Heart left ventricle (tissue), 16 donors: ENCODE measurements around the gene PHKG2. TPM values are rescaled to one million over a fixed set of nuclear protein-coding genes. Genes with fewer than 3 reads are reported as not detected.

Source experiments
- ATAC-seq, 4 donors: fragments of 200-7000 bp; cut with Tn5 transposase; one replicate each; pipeline ENCODE4 v1.9.1; 2020 to 2022; ENCODE audit warnings: moderate library complexity in 4 of 4, mild to moderate bottlenecking in 3 of 4, moderate number of reproducible peaks in 1 of 4
- DNase-seq, 5 donors: peaks; one replicate each; pipeline ENCODE4 v3.0.0-alpha.2; 2020
- H3K27ac ChIP-seq, 12 donors: fragments of 200-600 bp; sonication (generic) in 4 of 12; one replicate each; pipeline versions ENCODE4 v1.5.0 to v1.8.0; 2016 to 2022; ENCODE audit warnings: mild to moderate bottlenecking in 2 of 12
- H3K27me3 ChIP-seq, 9 donors: fragments of 200-600 bp; sonication (generic) in 2 of 9; one replicate each; pipeline versions ENCODE4 v1.5.1 to v1.8.0; 2016 to 2022; ENCODE audit warnings: mild to moderate bottlenecking in 3 of 9
- H3K36me3 ChIP-seq, 9 donors: fragments of 200-600 bp; sonication (generic) in 2 of 9; one replicate each; pipeline versions ENCODE4 v1.5.0 to v1.8.0; 2018 to 2022; ENCODE audit warnings: mild to moderate bottlenecking in 2 of 9
- H3K4me1 ChIP-seq, 12 donors: fragments of 200-600 bp; sonication (generic) in 4 of 12; one replicate each; pipeline versions ENCODE4 v1.5.0 to v1.8.0; 2016 to 2022; ENCODE audit warnings: mild to moderate bottlenecking in 3 of 12
- H3K4me3 ChIP-seq, 12 donors: fragments of 200-600 bp; sonication (generic) in 4 of 12; one replicate each; pipeline versions ENCODE4 v1.5.0 to v1.8.0; 2017 to 2022; ENCODE audit warnings: mild to moderate bottlenecking in 9 of 12, moderate library complexity in 4 of 12
- H3K9me3 ChIP-seq, 12 donors: fragments of 200-600 bp; sonication (generic) in 4 of 12; one replicate each; pipeline versions ENCODE4 v1.5.0 to v1.8.0; 2016 to 2022; ENCODE audit warnings: mild to moderate bottlenecking in 1 of 12
- POLR2A ChIP-seq, 2 donors: fragments of 450-650 bp; IDR thresholded peaks; one replicate each; pipeline ENCODE4 v1.6.1; 2017; ENCODE audit warnings: antibody characterized with exemption in 2 of 2, mild to moderate bottlenecking in 2 of 2, moderate library complexity in 2 of 2
- WGBS, 4 donors: extraction: QIAGEN DNeasy Blood & Tissue Kit in 2 of 4; methylation state at CpG; one replicate each; pipeline versions ENCODE4 v1.1.5 to v1.1.7; 2013 to 2018; 5-methylcytosine and 5-hydroxymethylcytosine counted together
- intact Hi-C, 10 donors: fragments of 100-400 bp; cut with DNase I; formaldehyde crosslinking; loops; one replicate each; pipeline versions ENCODE4 v1.11.1 to v1.14.2; 2022
- polyA plus RNA-seq, 2 donors: library from polyadenylated mRNA; stranded (reverse); fragments of 200-250 nt; gene quantifications; one replicate each; pipeline ENCODE4 v1.2.3, GENCODE V29; 2013
- total RNA-seq, 9 donors: library from RNA; depleted of rRNA in 2 of 9; stranded (reverse); fragments of >200 nt in 2 of 9; fragmentation: NEBNext Ultra II Directional in 3 of 9; extraction: Animal tissue kit (Norgen Biotek cat#: 25700) in 3 of 9; gene quantifications; one replicate each; pipeline versions ENCODE4 v1.1.0 to v1.2.4, GENCODE V29; 2016 to 2023
- TF ChIP-seq, protein P1 (sequence below), 12 donors: fragments of 200-600 bp; sonication (generic) in 4 of 12; IDR thresholded peaks; one replicate each; pipeline versions ENCODE4 v1.5.0 to v1.8.0; 2018 to 2022; ENCODE audit warnings: antibody characterized with exemption in 12 of 12, mild to moderate bottlenecking in 5 of 12
- donor health status: ischemic (EF 13 %, LVEDD 7.1; RV severe dilation, severe dysfunction).
- donor health status: healthy with polysubstance abuse.
- donor health status: DM: no; HTN: yes; CAD: no.
- donor health status: DM: no; HTN: no; CAD: no.
- donor health status: ischemic (EF 25% LVEDD 6.9; RV normal size, moderate dysfunction).
- donor health status: ischemic (EF 25% LVEDD 5.7; RV mildly dilated, moderate dysfunction).
- donor health status: healthy.
- donor health status: DM: yes; HTN: yes; CAD: no.
- donor health status: ischemic (EF 35%, LVEDD 5.7; RV mildly dilated, moderate dysfunction).
- donor health status: nonischemic (EF 11% LVEDD 7.7; RV severe dilation, severe dysfunction).
- donor health status: DM: yes; HTN: yes; CAD: no.
- donor health status: PGD.
- donor health status: ischemic (EF 29% LVEDD 5.4; RV normal size, mild dysfunction).
- donor health status: nonischemic (EF 23%, LVEDD 6.1; RV moderate dilation, normal function).

PHKG2 gene
- total and polyA plus RNA-seq, 11 donors, result 13.5 to 37.7 (median 18.3) TPM

DNA sequence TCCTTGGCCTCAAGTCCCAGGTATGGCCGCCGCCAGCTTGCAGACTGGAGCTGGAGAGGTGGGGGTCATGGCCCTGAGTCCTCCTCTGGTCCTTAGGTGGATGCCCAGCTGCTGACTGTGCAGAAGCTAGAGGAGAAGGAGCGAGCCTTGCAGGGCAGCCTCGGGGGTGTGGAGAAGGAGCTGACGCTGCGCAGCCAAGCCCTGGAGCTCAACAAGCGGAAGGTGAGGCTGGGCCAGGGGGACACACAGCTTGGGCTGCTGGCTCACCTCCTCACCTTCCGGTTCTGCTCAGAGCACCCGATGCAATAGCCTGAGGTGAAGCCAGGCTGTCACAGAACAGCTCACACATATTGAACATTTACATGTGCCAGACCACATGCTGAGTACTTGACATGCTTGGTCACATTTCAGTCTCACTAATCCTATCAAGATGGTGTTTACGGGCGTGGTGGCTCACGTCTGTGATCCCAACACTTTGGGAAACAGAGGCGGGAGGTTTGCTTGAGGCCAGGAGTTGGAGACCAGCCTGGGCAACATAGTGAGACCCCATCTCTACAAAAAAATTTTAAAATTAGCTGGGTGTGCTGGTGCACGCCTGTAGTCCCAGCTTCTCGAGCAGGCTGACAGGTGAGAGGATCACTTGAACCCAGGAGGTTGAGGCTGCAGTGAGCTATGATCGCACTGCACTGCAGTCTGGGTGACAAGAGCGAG lies 21.3 kb downstream of the PHKG2 start:
- Histone ChIP-seq H3K4me1 (peaks cover 0 to 36% (median 17%) of the 10 kb centered on the region in 12 donors), H3K36me3 (peaks cover 6 to 100% (median 97%) of the 10 kb centered on the region in 9 donors), H3K27me3 (no peaks in the 10 kb centered on the region), H3K9me3 (no peaks in the 10 kb centered on the region), H3K4me3 (no peak overlapping the region), H3K27ac (no peak overlapping the region)
- DNase-seq (peak in 2 of 5 donors; percentile 11 to 15), ATAC-seq (no peak)
- 91 to 95% (median 94%) methylated on average over 9 to 17 of the region's 17 CpGs for whole genome bisulfite sequencing, 4 donors
- no peak for TF ChIP-seq POLR2A (IDR thresholded peaks at IDR 0.05)
- TF ChIP-seq, protein P1, sequence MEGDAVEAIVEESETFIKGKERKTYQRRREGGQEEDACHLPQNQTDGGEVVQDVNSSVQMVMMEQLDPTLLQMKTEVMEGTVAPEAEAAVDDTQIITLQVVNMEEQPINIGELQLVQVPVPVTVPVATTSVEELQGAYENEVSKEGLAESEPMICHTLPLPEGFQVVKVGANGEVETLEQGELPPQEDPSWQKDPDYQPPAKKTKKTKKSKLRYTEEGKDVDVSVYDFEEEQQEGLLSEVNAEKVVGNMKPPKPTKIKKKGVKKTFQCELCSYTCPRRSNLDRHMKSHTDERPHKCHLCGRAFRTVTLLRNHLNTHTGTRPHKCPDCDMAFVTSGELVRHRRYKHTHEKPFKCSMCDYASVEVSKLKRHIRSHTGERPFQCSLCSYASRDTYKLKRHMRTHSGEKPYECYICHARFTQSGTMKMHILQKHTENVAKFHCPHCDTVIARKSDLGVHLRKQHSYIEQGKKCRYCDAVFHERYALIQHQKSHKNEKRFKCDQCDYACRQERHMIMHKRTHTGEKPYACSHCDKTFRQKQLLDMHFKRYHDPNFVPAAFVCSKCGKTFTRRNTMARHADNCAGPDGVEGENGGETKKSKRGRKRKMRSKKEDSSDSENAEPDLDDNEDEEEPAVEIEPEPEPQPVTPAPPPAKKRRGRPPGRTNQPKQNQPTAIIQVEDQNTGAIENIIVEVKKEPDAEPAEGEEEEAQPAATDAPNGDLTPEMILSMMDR (IDR thresholded peaks at IDR 0.05), result no peak
- intact Hi-C loops, result loop anchor here in 1 of 10 donors (5.0 kb wide), 1 partner anchor 38 kb away; no protein-coding TSS in a partner anchor

DNA sequence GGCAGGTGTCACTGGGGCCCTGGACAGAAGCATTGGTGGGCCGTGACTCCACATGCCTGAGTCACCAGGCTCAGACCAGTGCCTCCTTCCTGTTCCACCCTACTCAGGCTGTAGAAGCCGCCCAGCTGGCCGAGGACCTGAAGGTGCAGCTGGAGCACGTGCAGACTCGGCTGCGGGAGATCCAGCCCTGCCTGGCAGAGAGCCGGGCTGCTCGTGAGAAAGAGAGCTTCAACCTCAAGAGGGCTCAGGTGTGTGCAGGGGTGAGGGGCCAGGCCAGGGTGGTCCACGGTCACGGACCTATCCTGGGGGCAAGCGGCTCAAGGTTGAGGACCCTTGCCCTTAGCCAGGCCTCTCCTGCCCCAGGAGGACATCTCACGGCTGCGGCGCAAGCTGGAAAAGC lies 23.5 kb downstream of the PHKG2 start:
- no peak overlapping the region for H3K4me3 ChIP-seq
- H3K4me1 ChIP-seq, result peaks cover 0 to 38% (median 24%) of the 10 kb centered on the region in 12 donors
- H3K9me3 ChIP-seq, result no peaks in the 10 kb centered on the region
- no peak overlapping the region for H3K27ac ChIP-seq
- intact Hi-C loops, result loop anchor here in 1 of 10 donors (5.0 kb wide), 1 partner anchor 36 kb away; no protein-coding TSS in a partner anchor
- no peaks in the 10 kb centered on the region for H3K27me3 ChIP-seq
- peaks cover 6 to 80% (median 76%) of the 10 kb centered on the region in 9 donors for H3K36me3 ChIP-seq
- 86 to 89% (median 88%) methylated on average over 13 to 14 of the region's 14 CpGs for WGBS, 4 donors
- no peak for ATAC-seq
- TF ChIP-seq, protein P1 (IDR thresholded peaks at IDR 0.05), result no peak
- no peak for TF ChIP-seq POLR2A (IDR thresholded peaks at IDR 0.05)
- no peak for DNase-seq

DNA sequence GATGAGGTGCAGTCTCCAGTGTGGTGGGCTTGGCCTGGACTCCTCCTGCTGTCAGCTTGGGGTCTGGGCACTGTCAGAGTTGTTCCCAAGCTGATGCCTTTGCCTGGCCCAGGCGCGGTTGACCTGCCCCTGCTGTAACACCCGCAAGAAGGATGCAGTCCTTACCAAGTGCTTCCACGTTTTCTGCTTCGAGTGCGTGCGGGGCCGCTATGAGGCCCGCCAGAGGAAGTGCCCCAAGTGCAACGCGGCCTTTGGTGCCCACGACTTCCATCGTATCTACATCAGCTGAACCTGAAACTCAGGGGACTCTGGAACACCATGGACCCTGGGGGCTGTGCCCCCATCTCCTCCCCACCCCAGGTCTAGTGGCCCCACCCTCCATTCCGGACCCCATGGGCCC lies 25.6 kb downstream of the PHKG2 start:
- ATAC-seq, result no peak
- H3K4me1 ChIP-seq, result peaks cover 0 to 41% (median 23%) of the 10 kb centered on the region in 12 donors
- H3K27me3 ChIP-seq, result no peaks in the 10 kb centered on the region
- H3K4me3 ChIP-seq, result no peak overlapping the region
- no peaks in the 10 kb centered on the region for H3K9me3 ChIP-seq
- TF ChIP-seq, protein P1 (IDR thresholded peaks at IDR 0.05), result no peak
- TF ChIP-seq POLR2A (IDR thresholded peaks at IDR 0.05), result no peak
- intact Hi-C loops, result loop anchor here in 1 of 10 donors (5.0 kb wide), 1 partner anchor 33 kb away; no protein-coding TSS in a partner anchor
- H3K36me3 ChIP-seq, result peaks cover 6 to 59% (median 55%) of the 10 kb centered on the region in 9 donors
- peak in 1 of 5 donors; percentile 58 for DNase-seq
- WGBS, 4 donors, result 82 to 89% (median 87%) methylated on average over 13 to 14 of the region's 14 CpGs
- H3K27ac ChIP-seq, result peak overlapping the region in 2 of 12 donors; percentile 91 to 97

DNA sequence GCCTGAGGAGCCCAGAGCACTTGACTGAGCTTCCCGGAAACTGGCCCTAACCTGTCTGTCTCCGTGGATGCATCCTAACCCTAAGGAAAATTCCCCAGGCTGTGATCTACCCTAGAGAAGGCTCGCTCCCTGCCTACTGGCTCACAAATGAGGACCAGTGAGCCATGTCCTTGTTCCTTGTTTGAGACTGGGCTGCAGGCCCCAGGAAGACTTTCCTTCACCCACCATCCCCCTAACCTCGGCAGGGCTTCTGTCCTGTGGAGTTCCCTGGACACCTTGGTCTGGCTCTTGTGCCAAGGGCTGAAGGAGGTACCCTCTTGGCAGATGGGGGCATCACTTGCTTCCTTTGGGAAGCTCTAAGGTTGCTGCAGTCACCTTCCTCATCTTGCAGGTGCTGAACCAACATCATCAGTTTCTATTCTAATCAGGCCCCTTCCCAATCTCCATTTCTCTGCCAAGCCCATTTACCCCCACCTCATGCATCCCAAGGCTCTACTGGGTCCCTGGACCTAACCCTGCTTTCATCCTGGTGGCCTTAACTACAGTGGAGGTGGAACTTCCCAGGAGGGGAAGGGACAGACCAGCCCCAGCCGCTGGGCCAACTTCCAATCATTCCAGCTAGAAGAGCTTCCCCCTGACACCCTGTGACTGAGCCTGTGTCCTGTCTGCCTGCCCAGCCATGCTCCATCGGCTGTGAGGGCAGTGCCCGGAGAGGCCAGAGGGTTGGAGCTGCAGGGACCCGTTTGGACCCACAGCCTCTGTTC lies 26.3 kb downstream of the PHKG2 start:
- Histone ChIP-seq H3K27me3 (no peaks in the 10 kb centered on the region), H3K9me3 (no peaks in the 10 kb centered on the region), H3K27ac (peak overlapping the region; percentile 67 to 99 (median 92)), H3K4me1 (peaks cover 0 to 41% (median 23%) of the 10 kb centered on the region in 12 donors), H3K4me3 (peak overlapping the region; percentile 61 to 93 (median 78)), H3K36me3 (peaks cover 3 to 52% (median 48%) of the 10 kb centered on the region in 9 donors)
- WGBS, 4 donors, result 42 to 63% (median 48%) methylated on average over 7 to 8 of the region's 8 CpGs
- intact Hi-C loops, result loop anchor here in 2 of 10 donors (1.0 to 5.0 kb wide), 3 partner anchors 33 to 148 kb away; no protein-coding TSS in a partner anchor
- TF ChIP-seq POLR2A (IDR thresholded peaks at IDR 0.05), result no peak
- TF ChIP-seq, protein P1 (IDR thresholded peaks at IDR 0.05), result no peak
- ATAC-seq (peak; percentile 24 to 69 (median 38)), DNase-seq (peak in 2 of 5 donors; percentile 57 to 62)
